Stimulated activated CD4-positive, alpha-beta T cell treated with anti-CD3 and anti-CD28 coated beads, Interleukin-1b, Interleukin-23, amount 100 ng/mL, for 1 hour (primary cell): Measurements from ENCODE around the gene EBF3.

Experiments used
- DNase-seq, 2 donors: peaks; one replicate each; pipeline ENCODE4 v3.0.0-alpha.2; 2020; ENCODE audit warnings: low read depth in 2 of 2

Gene EBF3

DNA sequence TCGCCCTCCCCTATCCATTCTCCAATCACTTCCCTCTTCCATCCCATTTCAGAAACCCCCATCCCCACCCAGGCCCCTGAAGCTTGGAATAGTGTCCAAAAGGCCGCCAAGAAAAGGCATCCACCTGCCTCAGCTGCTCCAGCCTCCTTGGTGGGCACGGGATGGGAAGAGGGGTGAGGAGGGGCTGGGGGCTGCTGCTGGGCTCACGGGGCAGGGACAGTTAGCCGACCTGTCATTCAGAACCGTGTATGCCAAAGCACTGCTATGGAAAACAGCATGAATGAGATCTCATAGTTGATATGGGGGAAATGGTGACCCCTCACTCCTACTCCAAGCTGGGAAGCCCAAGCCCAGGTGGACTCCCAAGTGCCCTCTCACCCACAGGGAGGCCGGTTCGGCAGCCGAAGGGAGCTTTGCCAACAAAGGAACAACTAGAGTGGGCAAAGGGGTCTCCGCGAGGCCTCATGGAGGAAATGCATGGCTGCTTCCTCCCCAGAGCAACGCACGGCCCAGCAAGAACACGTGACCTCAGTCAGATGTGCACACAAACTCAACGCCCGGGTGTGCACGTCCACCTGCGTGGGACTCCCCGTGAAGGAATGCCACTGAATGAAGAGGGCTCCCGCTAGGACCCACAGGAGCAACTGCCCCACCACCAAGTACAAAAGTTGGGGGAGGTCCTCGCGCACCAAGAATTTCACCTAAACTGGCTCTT lies 52.5 kb downstream of the EBF3 start:
- DNase-seq: no peak

DNA sequence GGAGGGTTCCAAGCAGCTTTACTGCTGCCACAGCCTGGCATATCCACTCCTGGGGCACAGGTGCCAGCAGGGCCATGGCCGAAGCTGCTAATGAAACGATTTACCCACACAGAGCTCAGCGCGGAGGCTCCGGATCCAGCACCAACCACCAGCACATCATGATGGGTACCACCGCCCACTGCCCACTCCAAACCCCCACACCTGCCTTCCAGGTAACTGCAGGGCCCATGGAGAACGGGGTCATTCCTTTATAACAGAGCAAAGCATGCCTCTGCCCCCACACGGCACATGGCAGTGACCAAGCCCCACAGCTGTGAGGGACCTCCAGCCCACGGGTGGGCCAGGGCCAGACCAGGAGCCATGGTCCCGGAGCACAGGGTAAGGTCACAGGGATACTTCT lies 53.2 kb downstream of the EBF3 start:
- DNase-seq: no peak

DNA sequence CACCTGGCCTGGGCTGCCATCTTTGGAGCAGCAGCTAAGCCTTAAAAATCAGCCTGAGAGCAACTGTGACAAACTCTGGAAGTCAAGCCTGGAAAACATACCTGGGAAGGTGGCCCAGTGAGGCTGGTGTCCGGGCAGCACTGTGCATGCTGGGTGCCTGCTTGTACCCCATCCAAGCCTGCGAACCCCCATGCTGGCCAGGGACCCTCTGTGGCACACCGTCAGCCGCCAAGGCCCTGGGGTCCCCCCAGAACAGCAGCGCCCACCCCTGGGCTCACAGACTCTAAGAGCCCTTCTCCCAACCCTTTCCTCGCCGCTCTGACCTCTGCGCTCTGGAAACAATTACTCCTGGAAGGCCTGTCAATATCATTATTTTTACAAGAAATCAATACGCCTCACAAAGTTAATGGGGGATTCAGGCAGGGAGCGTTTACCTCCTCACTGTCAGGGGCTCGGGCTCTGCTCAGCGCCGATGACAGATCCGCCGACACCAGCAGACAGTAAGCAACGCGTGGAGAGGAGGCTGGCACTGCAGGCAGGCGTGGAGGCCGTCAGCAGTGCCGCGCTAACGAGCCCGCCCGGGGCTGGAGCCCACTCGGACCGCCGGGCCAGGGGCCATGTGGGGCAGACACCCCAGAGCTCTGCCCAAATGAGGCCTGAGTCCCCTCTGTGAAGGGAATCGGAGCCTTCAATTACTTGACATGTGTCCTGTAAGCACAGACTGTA lies 54.4 kb downstream of the EBF3 start:
- DNase-seq: no peak

DNA sequence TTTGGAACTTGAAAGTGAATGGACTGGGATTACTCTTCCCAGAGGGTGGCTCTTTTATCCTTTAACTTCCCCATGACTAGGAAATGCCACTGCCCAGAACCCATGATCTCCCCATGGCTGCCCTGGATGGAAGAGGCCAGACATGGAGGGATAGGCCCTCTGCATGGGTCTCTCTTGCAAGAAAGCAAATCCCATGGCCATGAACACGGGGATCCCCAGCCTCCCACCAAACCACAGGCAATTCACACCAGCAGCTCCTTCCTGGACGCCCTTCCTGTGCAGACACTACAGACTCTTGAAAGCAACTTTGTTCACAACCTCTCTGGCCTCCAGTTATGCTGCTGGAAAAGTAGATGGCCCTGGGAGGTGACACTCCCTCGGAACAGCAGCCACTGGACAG lies 55.0 kb downstream of the EBF3 start:
- no peak for DNase-seq

DNA sequence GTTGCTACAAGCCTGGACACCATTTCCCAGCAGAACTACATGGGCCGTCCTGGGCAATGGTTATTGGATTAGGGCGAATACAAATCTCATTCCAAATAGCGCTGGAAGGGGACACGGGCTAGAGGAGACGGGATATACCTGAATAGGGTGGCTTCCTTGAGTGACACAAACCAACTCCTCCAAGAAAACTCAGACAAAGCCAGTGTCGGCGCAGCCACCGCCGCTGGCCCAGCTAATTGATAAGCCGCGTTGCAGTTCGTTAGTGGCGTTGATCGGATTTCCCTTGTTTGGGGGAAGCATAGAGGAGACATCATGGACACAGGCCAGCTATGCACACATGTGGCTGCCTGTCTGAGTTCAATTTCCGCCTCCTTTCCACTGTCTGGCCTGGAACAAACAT lies 55.7 kb downstream of the EBF3 start:
- no peak for DNase-seq

DNA sequence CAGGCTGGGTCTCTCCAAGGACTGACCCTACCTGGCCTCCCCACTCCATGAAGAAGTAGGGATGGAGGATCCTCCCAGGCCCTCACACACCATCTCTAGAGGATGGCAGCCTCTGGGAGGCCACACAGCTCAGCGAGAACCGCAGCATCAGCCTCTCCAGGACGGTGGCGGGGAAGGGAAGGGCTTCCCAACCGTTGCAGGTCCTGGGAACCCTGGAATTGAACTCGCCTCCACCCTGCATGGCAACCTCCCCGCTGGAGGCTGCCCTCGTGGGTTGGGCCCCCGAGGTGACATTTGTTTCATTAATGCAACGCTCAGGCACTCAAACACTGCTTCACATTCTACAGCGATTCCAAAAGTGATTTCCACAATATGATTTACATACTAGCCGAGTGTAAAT lies 58.5 kb downstream of the EBF3 start:
- no peak for DNase-seq

DNA sequence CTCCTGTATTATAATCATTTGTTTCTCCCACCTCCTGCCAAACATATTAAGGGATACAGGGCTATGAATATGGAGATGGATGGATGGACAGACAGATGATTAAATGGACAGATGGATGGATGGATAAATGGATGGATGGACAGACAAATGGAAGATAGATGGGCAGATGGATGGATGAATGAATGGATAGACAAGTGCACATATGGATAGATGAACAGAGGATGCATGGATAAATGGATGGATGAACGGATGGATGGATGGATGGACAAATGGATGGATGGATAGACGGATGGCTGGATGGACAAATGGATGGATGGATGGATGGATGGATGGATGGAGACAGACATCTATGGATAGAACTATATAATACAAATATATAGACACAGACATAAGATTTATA lies 59.8 kb downstream of the EBF3 start:
- DNase-seq: no peak

DNA sequence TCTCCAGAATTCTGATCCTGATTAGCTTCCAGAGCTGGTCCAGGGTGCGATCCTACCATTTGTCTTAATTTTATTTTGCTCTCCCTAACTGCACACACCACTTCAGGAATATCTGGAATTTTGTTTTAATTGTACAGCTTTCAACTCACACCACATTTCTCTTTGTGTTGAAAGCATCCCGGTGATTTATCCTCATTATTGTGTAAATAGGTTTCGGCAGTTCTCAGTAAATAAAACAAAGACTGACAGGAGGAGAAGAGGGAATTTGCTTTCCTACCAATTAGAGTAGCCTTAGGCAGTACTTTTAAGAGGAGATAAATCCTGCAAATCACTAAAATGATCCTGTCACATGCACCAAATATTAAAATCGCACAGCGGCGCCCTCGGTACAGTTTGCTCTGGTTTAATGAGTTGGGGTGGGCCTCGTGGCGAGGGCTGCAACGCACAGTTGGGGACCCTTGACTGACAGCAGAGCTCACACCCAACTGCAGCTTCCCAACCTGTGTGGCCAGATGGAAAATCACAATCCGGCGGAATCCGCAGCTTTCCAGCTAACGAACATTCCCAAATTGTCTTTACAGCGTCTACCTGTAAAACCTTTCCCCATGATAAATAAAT lies 62.6 kb downstream of the EBF3 start:
- DNase-seq: no peak

DNA sequence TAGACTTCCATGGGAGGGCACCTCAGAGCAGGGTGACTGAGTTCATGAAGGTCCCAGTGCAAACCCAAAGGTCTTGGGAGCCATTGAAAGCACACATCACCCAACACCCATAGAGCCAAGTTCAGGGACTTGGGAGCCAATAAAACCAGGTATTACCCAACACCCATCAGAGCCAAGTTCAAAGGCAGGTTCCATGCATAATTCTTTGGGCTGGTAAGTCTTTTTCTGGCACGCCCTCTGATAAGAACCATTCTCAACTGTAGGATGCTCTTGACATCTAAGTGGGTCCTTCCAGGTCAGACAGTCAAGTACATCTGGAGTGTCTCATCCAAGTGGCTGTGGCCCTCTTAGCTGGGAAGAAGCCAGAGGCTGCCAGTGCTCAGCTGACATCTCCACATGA lies 63.2 kb downstream of the EBF3 start:
- no peak for DNase-seq

DNA sequence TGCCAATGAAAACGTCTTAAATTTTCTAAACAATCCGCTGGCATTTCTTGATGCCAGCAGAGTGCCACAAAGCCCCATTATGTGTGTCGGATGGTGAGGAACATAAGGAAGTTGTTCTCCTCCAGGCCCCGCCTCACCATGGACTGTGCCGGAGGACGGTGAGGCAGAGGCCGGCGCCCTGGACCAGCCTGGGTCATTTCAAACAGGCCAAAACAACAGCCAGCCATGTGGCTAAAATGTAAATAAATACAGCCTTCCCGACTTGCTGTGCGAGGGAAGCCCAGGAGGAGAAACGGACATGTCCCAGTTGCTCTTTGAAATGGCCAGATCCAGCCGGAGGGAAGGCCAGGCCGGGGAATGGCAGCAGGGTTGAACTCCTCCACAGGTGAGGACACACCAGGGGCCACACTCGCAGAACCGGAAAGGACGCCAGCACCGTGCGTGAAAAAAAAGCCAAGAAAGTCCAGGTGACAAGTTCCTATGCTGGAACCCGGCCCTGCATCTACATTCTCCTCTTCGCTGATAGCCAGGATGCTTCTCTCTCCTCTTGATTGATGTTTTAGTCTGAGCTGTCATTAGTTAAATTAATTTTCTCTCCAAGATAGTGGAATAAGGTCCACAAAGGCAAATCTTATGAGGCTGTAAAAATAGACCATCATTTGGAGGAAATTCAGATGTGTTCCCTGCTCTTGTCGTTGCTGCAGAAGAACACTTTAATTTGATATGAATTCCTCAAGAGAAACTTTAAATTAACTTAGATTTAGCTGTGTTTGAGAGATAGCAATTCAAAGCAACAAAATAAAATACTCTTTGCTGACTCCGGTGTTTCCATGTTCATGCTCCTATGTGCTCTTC lies 64.6 kb downstream of the EBF3 start:
- no peak for DNase-seq

DNA sequence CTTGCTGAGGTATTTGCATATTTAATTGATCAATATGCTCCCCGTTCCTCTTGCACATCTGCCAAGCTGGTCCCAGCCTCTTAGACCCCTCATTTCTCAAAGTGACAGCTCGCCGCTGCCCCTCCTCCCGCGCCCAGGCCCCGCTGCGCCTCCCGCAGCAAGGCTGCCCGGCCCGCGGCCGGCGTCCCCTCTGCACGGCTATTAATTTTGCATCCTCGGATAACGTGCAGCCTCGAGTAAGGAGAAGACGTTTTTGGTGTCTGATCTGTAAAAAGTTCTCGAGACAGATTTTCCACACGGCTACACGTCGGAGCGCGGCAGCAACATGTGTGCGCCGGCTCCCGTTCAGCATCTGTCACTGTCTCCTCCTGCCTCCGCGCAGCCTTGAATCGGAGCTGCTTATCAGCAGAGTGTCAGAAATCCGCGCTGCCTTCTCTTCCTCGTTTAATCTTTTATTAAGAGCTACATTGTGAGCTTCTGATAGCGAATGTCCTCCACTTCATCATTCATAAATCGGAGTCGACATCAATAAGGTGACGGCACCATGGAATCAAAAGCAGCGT lies 65.3 kb downstream of the EBF3 start:
- DNase-seq: no peak

DNA sequence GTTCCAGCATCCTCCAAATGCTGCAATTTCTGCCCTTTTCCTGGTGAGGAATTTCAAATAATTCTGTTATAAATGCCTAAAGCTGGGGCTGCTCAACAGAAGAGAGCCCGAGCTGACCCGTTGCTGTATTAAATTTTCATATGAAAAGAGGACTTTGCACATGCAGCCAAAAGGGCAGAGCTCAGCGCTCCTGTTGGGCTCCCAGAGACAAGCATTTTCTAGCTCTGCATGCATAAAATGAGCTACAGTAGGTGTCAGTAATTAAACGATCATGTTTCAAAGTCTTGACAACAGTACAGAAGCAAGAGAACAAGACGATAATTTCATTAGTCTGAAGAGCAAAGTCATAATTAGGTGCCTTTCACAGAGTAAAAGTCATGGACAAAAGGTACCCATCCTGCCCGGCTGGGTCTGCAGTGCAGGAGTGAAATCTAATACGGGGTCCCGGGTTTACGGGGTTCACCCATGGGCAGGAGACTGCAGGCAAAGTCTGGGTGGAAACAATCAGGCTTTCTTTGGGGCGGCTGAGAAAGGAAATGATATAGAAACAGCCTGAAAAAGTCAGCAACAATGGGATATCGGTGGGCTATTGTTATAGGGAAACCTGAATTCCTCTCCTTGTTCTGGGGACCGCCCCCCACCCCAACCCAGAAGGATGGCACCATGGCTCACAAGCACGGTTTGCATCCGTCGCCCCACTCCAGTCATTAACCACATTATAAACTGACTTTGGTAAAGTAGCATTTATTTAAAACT lies 66.0 kb downstream of the EBF3 start:
- DNase-seq: no peak

DNA sequence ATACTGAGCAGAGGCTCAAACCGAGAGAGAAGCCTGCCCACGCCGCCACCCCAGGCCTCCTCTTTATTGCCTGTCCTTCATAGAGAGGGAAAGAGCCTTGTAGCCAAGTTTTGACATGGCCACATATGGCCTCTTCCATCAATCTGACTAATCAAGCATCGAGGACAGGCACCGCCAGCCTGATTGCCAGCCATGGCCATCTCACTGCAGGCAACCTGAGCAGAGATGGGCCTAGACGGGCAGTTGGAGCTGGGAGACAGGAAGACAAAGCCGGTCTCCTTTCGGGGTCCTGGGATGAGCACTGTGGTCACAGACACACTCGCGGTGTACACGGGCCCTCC lies 67.2 kb downstream of the EBF3 start:
- DNase-seq: no peak

DNA sequence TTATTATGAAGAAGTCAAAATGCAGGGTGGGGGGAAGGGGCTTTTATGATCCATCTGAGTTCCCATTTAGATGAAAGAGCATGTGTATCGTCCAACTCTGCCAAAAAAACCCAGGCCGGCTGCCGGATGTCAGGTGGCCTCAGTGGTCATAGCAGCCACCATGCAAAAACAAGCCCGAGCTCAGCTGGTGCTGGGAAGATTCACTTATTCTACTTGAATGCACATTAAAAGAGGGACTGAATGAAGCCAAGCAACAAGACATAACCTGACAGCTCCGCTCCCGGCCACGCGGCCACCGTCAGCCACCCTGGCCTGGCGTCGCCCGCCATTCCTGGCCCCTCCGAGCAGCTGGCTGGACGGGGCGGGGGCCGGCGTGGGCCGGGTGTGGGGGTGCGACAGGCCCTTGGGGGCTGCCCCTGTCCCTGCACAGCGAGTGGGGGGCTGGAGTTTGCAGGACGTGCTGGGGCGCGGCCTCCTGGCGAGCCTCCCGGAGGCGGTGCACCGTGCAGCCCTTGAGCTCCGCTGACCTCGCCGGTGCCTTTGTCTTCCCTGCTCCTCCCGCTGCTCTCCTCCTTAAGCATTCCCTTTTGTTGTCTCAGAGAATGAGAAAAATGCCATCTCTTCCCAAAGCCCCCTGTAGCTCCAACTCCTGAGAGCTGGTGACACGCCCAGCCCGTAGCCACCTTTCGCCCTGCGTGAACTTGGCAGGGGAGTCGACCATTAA lies 67.8 kb downstream of the EBF3 start:
- DNase-seq: no peak

DNA sequence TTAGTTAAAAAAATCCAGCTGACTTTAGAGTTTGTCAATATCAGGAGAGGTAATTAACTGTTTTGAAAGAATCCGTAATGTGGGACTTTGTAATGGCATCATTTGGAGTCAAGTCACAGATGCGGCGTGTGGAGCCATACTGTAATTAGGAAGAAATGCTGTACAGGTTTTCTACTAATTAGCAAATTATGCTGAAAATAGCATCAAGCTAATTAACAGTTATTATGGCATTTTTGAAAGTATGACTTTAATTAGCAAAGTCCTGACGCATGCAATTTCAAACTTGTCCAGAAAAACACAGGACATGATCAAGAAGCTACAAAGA lies 68.3 kb downstream of the EBF3 start:
- no peak for DNase-seq

DNA sequence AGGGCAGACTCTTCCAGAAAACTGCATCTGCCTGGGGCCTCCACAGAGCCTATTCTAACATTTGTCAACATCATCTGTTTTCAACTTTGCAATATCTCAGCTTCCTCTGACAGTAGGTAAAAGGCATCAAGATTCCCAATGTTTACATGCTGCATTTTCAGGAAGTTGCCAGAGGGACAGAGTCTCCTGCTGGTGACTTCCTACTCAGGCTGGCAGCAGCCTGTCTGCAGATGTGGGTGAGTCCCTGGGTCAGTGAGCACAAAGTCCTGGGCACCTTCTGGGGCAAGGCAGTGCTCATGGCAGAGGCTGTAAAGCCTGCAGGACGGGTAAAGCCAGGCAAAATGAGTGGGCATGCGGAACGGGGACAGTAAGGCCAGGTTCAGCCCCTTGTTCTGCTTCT lies 69.4 kb downstream of the EBF3 start:
- no peak for DNase-seq

DNA sequence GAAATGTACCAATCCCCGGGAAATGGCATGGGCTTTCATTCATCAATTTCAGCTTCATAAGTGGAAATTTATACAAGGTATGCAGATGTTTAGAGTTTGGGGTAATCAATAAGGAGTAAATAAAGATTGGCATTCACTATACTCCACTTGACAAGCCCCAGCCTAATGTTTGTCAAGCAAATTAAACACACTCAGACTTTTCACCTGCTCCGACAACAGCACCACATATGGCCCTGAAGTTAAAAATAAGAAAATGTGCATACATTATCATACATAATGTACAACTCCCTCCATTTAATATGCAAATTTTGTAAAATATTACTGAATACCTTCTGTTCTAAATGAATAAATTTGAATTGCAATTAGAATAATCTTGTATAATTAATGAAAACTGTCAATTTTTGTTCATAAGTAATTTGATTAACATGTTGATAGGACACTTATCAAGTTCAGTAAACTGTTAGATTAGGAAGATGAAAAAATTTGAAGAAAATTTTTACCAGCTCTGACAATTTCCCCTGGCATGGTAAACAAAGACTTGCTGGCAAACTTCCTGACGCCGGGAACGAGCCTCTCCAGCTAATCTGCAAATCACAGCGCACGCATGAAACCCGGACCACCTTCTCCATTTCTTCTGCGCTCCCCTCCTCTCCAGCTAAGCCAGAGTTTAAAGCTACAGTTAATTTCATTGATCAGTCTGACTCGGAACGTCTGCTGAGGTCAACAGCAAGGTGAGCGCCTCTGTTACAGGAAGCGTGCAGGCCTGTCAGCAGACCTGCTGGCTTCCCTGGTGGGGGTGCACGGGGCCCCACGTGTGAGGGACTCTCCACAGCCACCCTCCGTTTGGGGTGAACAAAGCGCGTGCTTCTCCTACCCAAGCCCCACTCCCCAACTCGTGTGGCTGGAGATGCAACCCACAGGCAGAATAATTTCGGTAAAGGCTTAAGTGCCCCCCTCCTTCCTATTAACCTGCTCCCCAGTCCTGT lies 70.7 kb downstream of the EBF3 start:
- no peak for DNase-seq

DNA sequence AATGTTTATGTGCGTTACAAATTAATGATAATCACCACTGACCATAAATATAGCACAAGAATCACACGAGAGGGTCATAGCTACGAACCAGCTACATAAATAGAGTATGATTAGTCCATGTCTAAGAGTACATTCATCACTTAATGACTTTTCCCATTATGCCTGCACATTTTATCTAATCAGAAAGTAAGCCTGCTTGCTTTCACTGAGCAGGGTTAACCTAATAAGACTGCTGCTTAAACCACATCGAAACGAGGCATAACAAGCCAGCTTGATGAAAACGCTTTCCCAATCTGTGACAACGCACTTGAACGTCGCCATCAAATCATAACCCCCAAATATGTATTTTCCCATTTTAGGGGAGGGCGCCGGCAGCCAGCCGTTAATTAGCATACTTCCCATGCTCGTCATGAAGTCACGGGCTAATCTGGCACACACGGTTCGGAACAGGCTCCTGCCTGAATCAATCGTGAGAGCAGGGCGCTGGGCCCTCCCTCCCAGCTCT lies 71.5 kb downstream of the EBF3 start:
- no peak for DNase-seq

DNA sequence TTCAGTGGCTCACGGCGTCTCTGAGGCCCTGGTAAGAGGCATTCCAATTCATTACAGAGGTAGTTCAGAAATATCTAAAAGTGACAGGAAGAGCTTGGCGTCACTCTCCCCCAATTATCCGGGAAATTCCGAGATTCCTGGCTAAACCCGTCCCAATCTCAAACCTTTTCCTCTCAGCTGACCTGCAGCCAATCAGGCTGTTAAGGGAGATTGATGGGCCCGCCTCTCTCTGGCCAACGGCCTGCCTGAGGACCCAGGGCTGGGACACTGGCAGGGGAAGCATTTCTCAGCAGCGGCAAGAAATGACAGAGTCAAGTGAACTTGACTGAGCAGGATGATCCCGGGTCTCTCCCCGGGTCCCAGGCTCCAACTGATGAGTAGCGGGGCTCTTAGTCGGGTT lies 72.3 kb downstream of the EBF3 start:
- DNase-seq: no peak
